GM18517 (cell line): Measurements from ENCODE around the gene TCEANC2.
A peak's percentile ranks its signal among the peaks of the same experiment; 100 is the strongest.
"Not testable (repeated sequence)": the region's sequence is repeated elsewhere in the genome, so short reads cannot be mapped to it uniquely, and the experiment has no call there.

Source experiments
- ATAC-seq: cut with Tn5 transposase; IDR thresholded peaks from one replicate; pipeline ENCODE4 v1.9.1; 2021; ENCODE audit warnings: mild to moderate bottlenecking, moderate library complexity; ENCODE audit not compliant: unreplicated experiment

The TCEANC2 gene

DNA sequence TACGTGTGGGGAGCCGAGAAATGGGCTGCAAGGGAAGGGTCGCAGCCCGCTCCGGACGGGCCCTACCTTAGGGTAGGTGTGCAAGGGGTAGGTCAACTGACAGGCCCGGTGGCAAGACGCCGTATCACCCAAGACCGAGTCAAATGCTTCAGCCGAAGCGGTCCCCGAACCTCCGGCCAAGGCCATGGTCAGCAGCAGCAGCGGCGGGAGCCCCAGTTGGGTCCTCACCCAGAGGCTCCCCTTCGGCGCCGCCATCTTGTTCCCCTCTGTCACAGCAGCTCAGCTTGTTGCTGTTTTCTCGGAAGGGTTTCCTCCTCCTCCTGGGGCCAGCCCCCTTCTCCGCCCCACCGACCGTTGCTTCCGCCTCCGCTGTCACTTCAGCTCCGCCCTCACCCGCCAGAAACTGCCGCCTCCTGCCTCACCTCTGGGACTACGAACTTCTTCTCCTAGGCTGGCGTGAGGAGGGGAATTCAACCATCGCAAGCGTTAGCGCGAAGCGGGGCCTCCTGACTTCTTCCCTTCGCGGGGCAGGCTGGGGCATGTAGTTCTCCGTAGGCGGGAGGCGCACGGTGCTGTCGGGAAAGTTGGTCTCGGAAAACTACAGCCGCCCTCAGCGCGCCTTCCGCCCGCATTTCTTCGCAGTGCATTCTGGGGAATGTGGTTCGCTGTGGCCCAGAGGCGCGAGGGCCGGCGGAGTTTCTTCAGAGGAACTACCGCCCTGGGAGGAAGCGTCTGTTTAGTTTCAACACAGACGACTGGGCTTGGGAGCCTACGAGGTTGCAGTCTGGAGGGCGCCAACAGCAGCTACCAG is at the start of gene TCEANC2, which contains the start of gene TMEM59:
TCEANC2 (plus strand) TSS at position 675 of the 811 bp plus-strand sequence. CDS start 815 bp downstream, outside the sequence.
TMEM59 (minus strand) TSS at position 271 of the 811 bp plus-strand sequence; CDS start at position 255, 16 bp downstream.
- ATAC-seq = peak; percentile 91

- ATAC-seq = not testable (repeated sequence)
These were observed 49.5 kb upstream of the TCEANC2 start for GRCh38 chr1:54003750-54004480.

GRCh38 chr1:54004481-54005049 is 48.8 kb upstream of the TCEANC2 start:
- ATAC-seq = no peak

- no peak for ATAC-seq
These were observed 46.9 kb upstream of the TCEANC2 start for GRCh38 chr1:54006508-54006907.

GRCh38 chr1:54007613-54008012 is 45.8 kb upstream of the TCEANC2 start:
- ATAC-seq = no peak

DNA sequence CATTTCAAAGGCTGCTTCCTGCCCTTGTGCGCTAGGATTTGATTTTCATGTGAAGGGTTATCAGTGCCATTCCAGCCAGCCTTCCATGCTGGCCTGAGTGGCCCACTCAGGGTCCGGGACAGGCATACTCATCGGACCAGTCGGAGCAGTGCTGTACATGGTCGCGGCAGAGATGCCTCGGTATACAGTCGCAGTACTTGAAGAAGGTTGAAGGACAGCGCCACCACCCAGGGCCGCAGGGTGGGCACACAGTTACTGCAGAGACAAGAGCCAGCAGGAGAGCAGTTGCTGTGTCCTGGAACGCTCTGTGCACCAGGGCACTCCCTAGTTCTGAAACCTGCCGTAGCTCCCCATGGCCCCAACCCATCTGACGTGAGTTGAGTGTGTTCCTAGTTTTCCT is 44.5 kb upstream of the TCEANC2 start:
- ATAC-seq = no peak

- no peak for ATAC-seq
These were observed 44.0 kb upstream of the TCEANC2 start for GRCh38 chr1:54009406-54009805.

DNA sequence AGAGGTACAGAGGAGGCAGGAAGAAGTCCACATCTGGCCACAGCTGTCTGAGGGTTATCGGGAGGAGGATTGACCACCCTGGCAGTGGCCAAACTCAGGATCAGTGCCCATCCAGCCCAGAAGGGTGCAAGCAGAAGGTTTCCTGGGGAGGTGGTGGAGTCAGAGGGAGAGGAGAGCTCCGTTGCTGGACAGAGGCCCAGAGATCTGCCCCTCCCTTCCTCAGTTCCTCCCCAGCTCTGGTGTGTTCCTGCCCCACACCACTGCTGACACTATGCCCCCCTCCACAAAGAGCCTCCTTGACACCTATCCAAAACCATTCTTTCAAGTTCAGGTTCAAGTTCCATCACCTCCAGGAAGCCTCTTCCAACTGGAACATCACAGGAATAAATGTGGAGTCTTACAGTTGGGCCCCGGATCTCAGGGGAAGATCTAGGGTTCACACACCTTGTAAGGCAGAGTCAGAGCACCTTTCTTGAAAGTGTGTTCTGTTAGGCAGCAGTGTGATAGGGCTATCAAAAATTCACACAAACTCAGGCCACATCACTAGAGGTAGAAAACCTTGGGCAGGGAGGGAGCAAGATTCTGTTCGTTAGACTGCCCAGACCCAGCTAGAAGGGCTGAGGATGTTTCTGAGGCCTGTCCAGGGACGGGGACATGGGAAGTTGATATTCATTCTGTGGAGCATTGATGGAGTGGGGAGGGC is 42.8 kb upstream of the TCEANC2 start:
- ATAC-seq = no peak

GRCh38 chr1:54011316-54012007 is 41.9 kb upstream of the TCEANC2 start:
- no peak for ATAC-seq

DNA sequence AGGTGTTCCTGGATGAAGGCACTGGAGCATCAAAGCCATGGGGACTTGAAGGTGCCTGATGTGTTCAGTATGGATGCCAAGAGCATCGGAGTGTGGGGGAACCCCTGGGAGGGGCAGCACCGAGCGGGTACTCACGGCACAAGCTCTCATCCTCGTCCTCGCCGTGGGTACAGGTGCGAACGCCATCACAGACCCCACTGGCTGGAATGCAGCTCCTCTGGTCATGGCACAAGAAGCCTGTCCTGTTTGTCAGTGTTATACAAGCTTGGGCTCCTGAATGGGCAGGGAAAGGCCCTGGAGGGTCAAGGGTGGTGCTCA is 41.4 kb upstream of the TCEANC2 start:
- no peak for ATAC-seq

- ATAC-seq = no peak
These were observed 40.5 kb upstream of the TCEANC2 start for GRCh38 chr1:54012863-54013262.

GRCh38 chr1:54013393-54014008 is 39.9 kb upstream of the TCEANC2 start:
- no peak for ATAC-seq

- ATAC-seq = no peak
These were observed 39.3 kb upstream of the TCEANC2 start for GRCh38 chr1:54014009-54014629.

DNA sequence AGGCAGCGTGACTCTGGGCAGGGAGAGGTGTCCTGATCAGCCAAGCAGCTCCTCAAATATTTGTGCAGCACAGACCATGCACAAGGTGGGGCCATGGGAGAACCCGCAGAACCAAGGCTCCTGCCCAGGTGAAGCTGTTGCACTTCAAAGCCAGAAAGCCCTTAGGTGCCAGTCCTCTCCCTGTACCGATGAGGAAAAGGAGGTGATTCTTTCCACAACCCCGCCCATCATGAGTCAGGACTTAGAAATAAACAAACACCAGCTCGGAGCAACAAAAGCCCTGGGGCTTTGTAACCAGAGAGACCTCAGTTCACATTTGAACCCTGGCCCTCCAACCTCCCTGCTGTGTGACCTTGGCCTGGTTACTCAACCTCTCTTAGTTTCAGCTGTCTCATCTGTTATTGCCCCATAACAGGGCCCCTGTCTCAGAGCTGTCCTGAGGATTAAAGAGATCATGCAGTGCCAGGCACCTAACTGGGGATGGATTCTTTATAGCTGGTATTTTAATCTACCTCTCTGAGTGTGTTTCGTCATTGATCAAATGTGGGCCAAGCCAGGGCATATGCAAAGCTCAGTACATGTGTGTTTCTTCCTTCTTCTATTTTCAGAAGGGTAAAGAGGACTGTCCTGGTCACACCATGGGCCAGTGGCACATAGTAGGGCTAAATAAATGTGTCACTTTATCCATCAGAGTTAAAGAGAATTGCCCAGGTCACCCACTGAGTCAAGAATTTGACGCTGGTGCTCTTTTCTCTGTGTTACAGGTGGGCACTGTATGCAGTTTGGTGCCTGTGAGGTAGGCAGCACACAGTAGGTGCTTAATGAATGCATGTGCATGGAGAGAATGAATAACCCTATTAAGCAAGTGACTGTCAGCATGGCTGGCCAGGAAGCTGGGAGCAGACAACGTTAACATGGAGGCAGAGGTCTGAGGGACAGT is 36.8 kb upstream of the TCEANC2 start:
- no peak for ATAC-seq

- no peak for ATAC-seq
These were observed 35.4 kb upstream of the TCEANC2 start, which contains the start of gene LDLRAD1 for GRCh38 chr1:54017979-54018378. TSS of gene LDLRAD1 (minus strand) at chr1:54018186. CDS start at chr1:54018112, 74 bp downstream.

- ATAC-seq = no peak
These were observed 34.8 kb upstream of the TCEANC2 start for GRCh38 chr1:54018635-54019034.

DNA sequence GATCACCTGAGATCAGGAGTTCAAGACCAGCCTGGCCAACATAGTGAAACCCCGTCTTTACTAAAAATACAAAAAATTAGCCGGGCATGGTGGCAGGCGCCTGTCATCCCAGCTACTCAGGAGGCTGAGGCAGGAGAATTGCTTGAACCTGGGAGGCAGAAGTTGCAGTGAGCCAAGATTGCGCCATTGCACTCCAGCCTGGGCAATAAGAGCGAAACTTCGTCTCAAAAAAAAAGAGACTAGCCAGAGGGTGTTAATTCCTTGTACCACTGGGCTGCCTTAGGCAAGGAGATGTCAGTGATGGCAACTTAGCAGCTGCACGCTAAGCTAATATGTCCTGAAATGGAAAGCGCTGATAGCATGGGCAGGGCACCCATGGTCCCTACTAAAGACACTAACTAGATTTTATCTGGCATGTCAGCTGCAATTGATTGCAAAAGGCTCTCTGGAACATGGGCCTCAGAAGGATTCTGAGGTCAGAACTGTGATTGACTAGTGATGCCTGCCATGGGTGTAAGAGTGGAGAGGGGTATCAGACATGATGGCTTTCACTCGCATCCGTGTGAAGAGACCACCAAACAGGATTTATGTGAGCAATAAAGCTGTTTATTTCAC is 33.7 kb upstream of the TCEANC2 start:
- ATAC-seq = not testable (repeated sequence)

- no peak for ATAC-seq
These were observed 29.1 kb upstream of the TCEANC2 start for GRCh38 chr1:54024358-54024757.
